H7 (cell line): Measurements from ENCODE around the gene ARL15. TPM values are rescaled to one million over a fixed set of nuclear protein-coding genes. Genes with fewer than 3 reads are reported as not detected.

Experiments
- DNase-seq: peaks from one replicate; pipeline ENCODE4 v3.0.0; 2012
- H3K27me3 ChIP-seq: 2 replicates; pipeline ENCODE4 v1.6.0; 2011; ENCODE audit warnings: mild to moderate bottlenecking, low read length; ENCODE audit not compliant: control insufficient read depth, insufficient read depth
- H3K36me3 ChIP-seq: replicated peaks from 2 replicates; pipeline ENCODE4 v1.5.1; 2011; ENCODE audit warnings: low read length; ENCODE audit not compliant: control insufficient read depth, insufficient read depth
- H3K4me3 ChIP-seq: 2 replicates; pipeline ENCODE4 v1.5.1; 2011; ENCODE audit warnings: low read depth, mild to moderate bottlenecking, control low read depth, low read length, moderate library complexity; ENCODE audit not compliant: insufficient read depth
- total RNA-seq: library from RNA; depleted of rRNA; stranded (reverse); fragments of >200 nt; shearing (Covaris generic); gene quantifications from 2 replicates; pipeline ENCODE4 v1.2.3, GENCODE V29; 2014

Gene ARL15
- total RNA-seq, 1 experiment from 2014 or later: 21.6 TPM

GRCh38 chr5:53891159-53891558 lies 419.2 kb downstream of the ARL15 start:
- Histone ChIP-seq H3K36me3 (no peaks in the 10 kb centered on the region), H3K27me3 (no peaks in the 10 kb centered on the region), H3K4me3 (no peak overlapping the region)
- no peak for DNase-seq

GRCh38 chr5:53890490-53890889 lies 419.9 kb downstream of the ARL15 start:
- no peak overlapping the region for H3K4me3 ChIP-seq
- H3K36me3 ChIP-seq: no peaks in the 10 kb centered on the region
- H3K27me3 ChIP-seq: no peaks in the 10 kb centered on the region
- DNase-seq: no peak

- DNase-seq: no peak
- H3K4me3 ChIP-seq: no peak overlapping the region
- no peaks in the 10 kb centered on the region for H3K36me3 ChIP-seq
- no peaks in the 10 kb centered on the region for H3K27me3 ChIP-seq
Measured at GRCh38 chr5:53884844-53885243, 425.5 kb downstream of the ARL15 start.

- no peak for DNase-seq
- Histone ChIP-seq H3K27me3 (no peaks in the 10 kb centered on the region), H3K36me3 (no peaks in the 10 kb centered on the region), H3K4me3 (no peak overlapping the region)
Measured at GRCh38 chr5:53884417-53884816, 426.0 kb downstream of the ARL15 start.

- no peaks in the 10 kb centered on the region for H3K36me3 ChIP-seq
- H3K27me3 ChIP-seq: no peaks in the 10 kb centered on the region
- peak; percentile 70 for DNase-seq
- no peak overlapping the region for H3K4me3 ChIP-seq
Measured at GRCh38 chr5:53882676-53883031, 427.7 kb downstream of the ARL15 start.

GRCh38 chr5:53882006-53882675 lies 428.2 kb downstream of the ARL15 start:
- no peak for DNase-seq
- Histone ChIP-seq H3K27me3 (no peaks in the 10 kb centered on the region), H3K4me3 (no peak overlapping the region), H3K36me3 (no peaks in the 10 kb centered on the region)

GRCh38 chr5:53879708-53880323 lies 430.6 kb downstream of the ARL15 start:
- Histone ChIP-seq H3K27me3 (no peaks in the 10 kb centered on the region), H3K36me3 (no peaks in the 10 kb centered on the region), H3K4me3 (no peak overlapping the region)
- DNase-seq: no peak

GRCh38 chr5:53878015-53878414 lies 432.4 kb downstream of the ARL15 start:
- no peak overlapping the region for H3K4me3 ChIP-seq

GRCh38 chr5:53877243-53877642 lies 433.1 kb downstream of the ARL15 start:
- Histone ChIP-seq H3K36me3 (no peaks in the 10 kb centered on the region), H3K27me3 (no peaks in the 10 kb centered on the region), H3K4me3 (no peak overlapping the region)
- no peak for DNase-seq

More at GRCh38 chr5:53878015-53878414, 432.4 kb downstream of the ARL15 start:
- DNase-seq: no peak
- Histone ChIP-seq H3K27me3 (no peaks in the 10 kb centered on the region), H3K36me3 (no peaks in the 10 kb centered on the region)

GRCh38 chr5:53874409-53874808 lies 436.0 kb downstream of the ARL15 start:
- DNase-seq: no peak
- H3K36me3 ChIP-seq: no peaks in the 10 kb centered on the region
- H3K4me3 ChIP-seq: no peak overlapping the region
- H3K27me3 ChIP-seq: no peaks in the 10 kb centered on the region

- no peak for DNase-seq
- Histone ChIP-seq H3K36me3 (no peaks in the 10 kb centered on the region), H3K4me3 (no peak overlapping the region)
Measured at GRCh38 chr5:53873235-53873634, 437.1 kb downstream of the ARL15 start.

GRCh38 chr5:53871775-53872174 lies 438.6 kb downstream of the ARL15 start:
- Histone ChIP-seq H3K4me3 (no peak overlapping the region), H3K36me3 (no peaks in the 10 kb centered on the region), H3K27me3 (no peaks in the 10 kb centered on the region)
- no peak for DNase-seq

More at GRCh38 chr5:53873235-53873634, 437.1 kb downstream of the ARL15 start:
- no peaks in the 10 kb centered on the region for H3K27me3 ChIP-seq

GRCh38 chr5:53871050-53871449 lies 439.3 kb downstream of the ARL15 start:
- Histone ChIP-seq H3K4me3 (no peak overlapping the region), H3K27me3 (no peaks in the 10 kb centered on the region), H3K36me3 (no peaks in the 10 kb centered on the region)
- no peak for DNase-seq

- Histone ChIP-seq H3K36me3 (no peaks in the 10 kb centered on the region; the same call in 1 of the 2 replicates), H3K4me3 (no peak overlapping the region)
- DNase-seq: no peak
Measured at GRCh38 chr5:53858700-53859456, 451.5 kb downstream of the ARL15 start.

GRCh38 chr5:53856506-53856905 lies 453.9 kb downstream of the ARL15 start:
- Histone ChIP-seq H3K4me3 (no peak overlapping the region), H3K36me3 (no peaks in the 10 kb centered on the region; the same call in 1 of the 2 replicates), H3K27me3 (no peaks in the 10 kb centered on the region)
- DNase-seq: no peak

More at GRCh38 chr5:53858700-53859456, 451.5 kb downstream of the ARL15 start:
- no peaks in the 10 kb centered on the region for H3K27me3 ChIP-seq
